Measurements from ENCODE around the gene BTC. TPM values are rescaled to one million over a fixed set of nuclear protein-coding genes. Genes with fewer than 3 reads are reported as not detected.
"Not testable (repeated sequence)": the region's sequence is repeated elsewhere in the genome, so short reads cannot be mapped to it uniquely, and the experiment has no call there.

The BTC gene
- total RNA-seq, 1 donor from 2014 or later, result 1.4 TPM

GRCh38 chr4:74822603-74823002 is 28.3 kb upstream of the BTC start:
- Mint-ChIP-seq H3K27me3 (no peaks in the 10 kb centered on the region), H3K9me3 (no peaks in the 10 kb centered on the region), H3K36me3 (no peaks in the 10 kb centered on the region), H3K4me1 (ENCODE audit: unreplicated experiment) (no peaks in the 10 kb centered on the region), H3K4me3 (no peak overlapping the region), H3K27ac (no peak overlapping the region)
- no peak for DNase-seq (ENCODE audit: extremely low spot score, unreplicated experiment)
- TF ChIP-seq, protein P1, sequence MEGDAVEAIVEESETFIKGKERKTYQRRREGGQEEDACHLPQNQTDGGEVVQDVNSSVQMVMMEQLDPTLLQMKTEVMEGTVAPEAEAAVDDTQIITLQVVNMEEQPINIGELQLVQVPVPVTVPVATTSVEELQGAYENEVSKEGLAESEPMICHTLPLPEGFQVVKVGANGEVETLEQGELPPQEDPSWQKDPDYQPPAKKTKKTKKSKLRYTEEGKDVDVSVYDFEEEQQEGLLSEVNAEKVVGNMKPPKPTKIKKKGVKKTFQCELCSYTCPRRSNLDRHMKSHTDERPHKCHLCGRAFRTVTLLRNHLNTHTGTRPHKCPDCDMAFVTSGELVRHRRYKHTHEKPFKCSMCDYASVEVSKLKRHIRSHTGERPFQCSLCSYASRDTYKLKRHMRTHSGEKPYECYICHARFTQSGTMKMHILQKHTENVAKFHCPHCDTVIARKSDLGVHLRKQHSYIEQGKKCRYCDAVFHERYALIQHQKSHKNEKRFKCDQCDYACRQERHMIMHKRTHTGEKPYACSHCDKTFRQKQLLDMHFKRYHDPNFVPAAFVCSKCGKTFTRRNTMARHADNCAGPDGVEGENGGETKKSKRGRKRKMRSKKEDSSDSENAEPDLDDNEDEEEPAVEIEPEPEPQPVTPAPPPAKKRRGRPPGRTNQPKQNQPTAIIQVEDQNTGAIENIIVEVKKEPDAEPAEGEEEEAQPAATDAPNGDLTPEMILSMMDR (conservative IDR thresholded peaks at IDR 0.05), result no peak

GRCh38 chr4:74821541-74821940 is 27.2 kb upstream of the BTC start:
- no peak overlapping the region for H3K27ac Mint-ChIP-seq
- no peaks in the 10 kb centered on the region for H3K4me1 Mint-ChIP-seq (ENCODE audit: unreplicated experiment)
- TF ChIP-seq, protein P1 (conservative IDR thresholded peaks at IDR 0.05), result no peak
- no peak for DNase-seq (ENCODE audit: extremely low spot score, unreplicated experiment)
- H3K4me3 Mint-ChIP-seq, result no peak overlapping the region
- H3K36me3 Mint-ChIP-seq, result no peaks in the 10 kb centered on the region
- H3K27me3 Mint-ChIP-seq, result no peaks in the 10 kb centered on the region
- H3K9me3 Mint-ChIP-seq, result no peaks in the 10 kb centered on the region

DNA sequence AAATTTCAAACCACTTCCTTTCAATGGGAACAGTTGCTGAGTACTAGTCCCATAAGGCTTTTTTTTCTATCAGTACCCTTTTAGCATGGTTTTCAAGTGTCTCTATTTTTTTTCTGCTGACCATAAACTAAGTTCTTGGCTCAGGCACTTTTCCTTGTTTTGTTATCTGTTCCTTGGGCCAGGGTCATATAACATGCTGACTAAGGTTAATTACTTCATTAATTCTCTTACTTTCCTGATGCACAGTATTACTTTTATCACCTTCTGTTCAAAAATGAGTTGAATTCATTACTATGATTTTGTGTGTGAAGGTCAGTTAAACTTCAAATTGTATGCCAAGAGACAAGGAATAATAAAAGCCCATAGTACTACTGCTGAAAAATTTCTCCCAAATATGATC is 19.7 kb upstream of the BTC start:
- Mint-ChIP-seq H3K27me3 (peaks cover 14% of the 10 kb centered on the region), H3K36me3 (no peaks in the 10 kb centered on the region), H3K4me1 (ENCODE audit: unreplicated experiment) (no peaks in the 10 kb centered on the region), H3K9me3 (no peaks in the 10 kb centered on the region), H3K4me3 (no peak overlapping the region), H3K27ac (no peak overlapping the region)
- DNase-seq (ENCODE audit: extremely low spot score, unreplicated experiment), result no peak
- TF ChIP-seq, protein P1 (conservative IDR thresholded peaks at IDR 0.05), result no peak

DNA sequence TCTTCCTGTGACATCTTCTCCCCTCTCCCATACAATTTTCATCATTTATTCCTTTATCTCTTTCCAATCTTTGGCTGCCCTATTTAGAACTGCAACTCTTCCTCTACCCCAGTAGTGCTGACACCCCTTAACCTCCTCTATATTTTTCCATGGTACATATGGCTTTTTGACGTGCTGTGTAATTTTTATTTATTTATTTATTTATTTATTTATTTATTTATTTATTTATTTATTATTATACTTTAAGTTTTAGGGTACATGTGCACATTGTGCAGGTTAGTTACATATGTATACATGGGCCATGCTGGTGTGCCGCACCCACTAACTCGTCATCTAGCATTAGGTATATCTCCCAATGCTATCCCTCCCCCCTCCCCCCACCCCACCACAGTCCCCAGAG is 17.7 kb upstream of the BTC start:
- H3K27ac Mint-ChIP-seq, H3K9me3 Mint-ChIP-seq: not testable (repeated sequence)

GRCh38 chr4:74805601-74806000 is 11.3 kb upstream of the BTC start:
- Mint-ChIP-seq H3K27me3 (no peaks in the 10 kb centered on the region), H3K4me3 (no peak overlapping the region), H3K4me1 (ENCODE audit: unreplicated experiment) (no peaks in the 10 kb centered on the region), H3K27ac (no peak overlapping the region), H3K9me3 (no peaks in the 10 kb centered on the region), H3K36me3 (no peaks in the 10 kb centered on the region)
- DNase-seq (ENCODE audit: extremely low spot score, unreplicated experiment), result no peak
- TF ChIP-seq, protein P1 (conservative IDR thresholded peaks at IDR 0.05), result no peak

More for the DNA sequence above, 17.7 kb upstream of the BTC start:
- H3K27me3 Mint-ChIP-seq, result peaks cover 14% of the 10 kb centered on the region
- not testable (repeated sequence) for H3K36me3 Mint-ChIP-seq; DNase-seq (ENCODE audit: extremely low spot score, unreplicated experiment); H3K4me3 Mint-ChIP-seq; H3K4me1 Mint-ChIP-seq (ENCODE audit: unreplicated experiment)

DNA sequence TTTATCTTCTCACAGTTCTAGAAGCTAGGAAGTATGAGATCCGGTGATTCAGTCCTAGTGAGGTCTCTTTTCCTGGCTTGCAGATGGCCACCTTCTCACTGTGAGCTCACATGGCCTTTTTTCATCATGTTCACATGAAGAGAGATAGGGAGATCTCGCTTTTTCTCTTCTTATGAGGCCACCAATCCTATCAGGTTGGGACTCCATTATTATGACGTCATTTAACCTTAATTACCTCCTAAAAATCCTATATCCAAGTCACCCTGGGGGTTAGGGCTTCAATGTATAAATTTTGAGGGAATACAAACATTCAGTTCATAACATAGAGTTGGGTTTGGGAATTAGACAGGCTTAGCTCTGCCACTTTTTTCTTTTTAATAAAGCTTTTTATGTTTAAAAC is 6.0 kb upstream of the BTC start:
- Mint-ChIP-seq H3K27me3 (peaks cover 14% of the 10 kb centered on the region), H3K4me3 (no peak overlapping the region), H3K27ac (no peak overlapping the region), H3K36me3 (no peaks in the 10 kb centered on the region), H3K4me1 (ENCODE audit: unreplicated experiment) (no peaks in the 10 kb centered on the region), H3K9me3 (no peaks in the 10 kb centered on the region)
- DNase-seq (ENCODE audit: extremely low spot score, unreplicated experiment), result no peak
- TF ChIP-seq, protein P1 (conservative IDR thresholded peaks at IDR 0.05), result no peak
